K562 (cell line): ENCODE results near the gene ERRFI1. TPM values are rescaled to one million over a fixed set of nuclear protein-coding genes. Genes with fewer than 3 reads are reported as not detected.
A peak's percentile ranks its signal among the peaks of the same experiment; 100 is the strongest.

Experiments used
- CHD1 ChIP-seq: fragments of 200-600 bp; sonication (generic); IDR thresholded peaks from one replicate; pipeline ENCODE4 v1.6.1; 2012; ENCODE audit warnings: mild to moderate bottlenecking, moderate library complexity, low read length, inconsistent platforms
- CREB3L1 ChIP-seq: fragments of 450-650 bp; IDR thresholded peaks from 2 replicates; pipeline ENCODE4 v1.6.1; 2014; ENCODE audit warnings: low read depth, mild to moderate bottlenecking, moderate library complexity, borderline replicate concordance
- NRF1 ChIP-seq, 2 experiments: fragments of 450-650 bp; IDR thresholded peaks in 1 of 2; conservative IDR thresholded peaks in 1 of 2; 2 replicates each; pipeline ENCODE4 v1.6.1; 2014; ENCODE audit warnings: mild to moderate bottlenecking in 2 of 2
- RERE ChIP-seq: sonication (generic); formaldehyde crosslinking; IDR thresholded peaks from 2 replicates; pipeline ENCODE4 v1.8.0; 2023; ENCODE audit warnings: missing genetic modification reagents, mild to moderate bottlenecking, borderline replicate concordance
- polyA plus RNA-seq, 8 experiments: library from polyadenylated mRNA; depleted of rRNA in 4 of 8; stranded (reverse) in 5 of 8; unstranded in 3 of 8; fragments of >200 nt; fragmentation: Nextera tagmentation in 2 of 8; fragmentation: Illumina TruSeq in 1 of 8; extraction: Ambion mirVana in 2 of 8; extraction: Trizol in 1 of 8; gene quantifications; 2 replicates each; pipeline versions ENCODE4 v1.2.1 to v1.2.3, GENCODE V29; 2011 to 2014; ENCODE audit warnings: inconsistent platforms in 1 of 8, missing spikeins in 1 of 8
- total RNA-seq, 7 experiments: library from RNA; depleted of rRNA in 6 of 7; stranded (reverse); fragments of >200 nt in 6 of 7; fragmentation: Illumina TruSeq in 2 of 7; extraction: Trizol in 2 of 7; gene quantifications; 2 replicates each; pipeline versions ENCODE4 v1.2.1 to v1.2.3, GENCODE V29; 2011 to 2021; ENCODE audit warnings: low replicate concordance in 1 of 7

The ERRFI1 gene
- total and polyA plus RNA-seq, 9 of the 15 experiments (the other 6 are each of a cell fraction or from before 2014, with no cell fraction given), result 0.67 to 4.4 (median 1.1) TPM

- TF ChIP-seq RERE (CRISPR knock-in tag) (no peak), CHD1 (peak; percentile 21), CREB3L1 (no peak), NRF1 (conservative IDR thresholded peaks at IDR 0.05 in 1 of 2, IDR thresholded peaks at IDR 0.05 in 1 of 2) (no peak)
Measured at GRCh38 chr1:8025671-8026144, 401 bp downstream of the ERRFI1 start (continued).
